ENCODE measurements around the gene ERMAP. TPM values are rescaled to one million over a fixed set of nuclear protein-coding genes. Genes with fewer than 3 reads are reported as not detected.

Gene ERMAP
- total and polyA plus RNA-seq, 10 of the 15 experiments (the other 5 are each of a cell fraction or from before 2014, with no cell fraction given), result 1.4 to 6.8 (median 4.1) TPM

DNA sequence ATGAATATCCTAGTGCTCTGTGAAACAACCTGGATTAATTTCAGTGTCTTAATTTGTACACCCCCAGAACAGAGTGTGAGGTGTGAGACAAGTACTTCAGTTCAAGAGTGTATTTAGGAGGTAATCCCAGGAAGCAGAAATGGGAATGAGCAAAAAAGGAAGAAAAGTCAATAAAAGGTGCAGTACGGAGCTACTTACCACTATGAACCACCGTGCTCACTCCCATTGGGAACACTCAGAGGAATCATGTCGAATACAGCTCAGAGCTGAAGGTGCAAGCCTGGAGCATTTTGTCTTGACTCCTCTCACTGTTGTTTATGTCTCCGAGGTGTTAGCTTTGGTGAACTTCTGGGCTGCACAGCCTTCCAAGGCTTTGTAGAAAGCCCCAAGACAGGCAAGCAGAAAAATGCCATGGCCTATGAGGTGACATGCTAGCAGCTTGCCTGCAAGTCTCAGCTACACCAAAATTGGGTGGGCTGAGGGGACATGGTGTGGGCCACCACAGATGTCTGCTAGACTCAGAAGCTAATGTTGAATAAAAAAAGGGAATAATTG is 7.6 kb downstream of the ERMAP start:
- H3K4me2 ChIP-seq (ENCODE audit: control insufficient read depth, insufficient read depth), result no peak overlapping the region
- SMC1A ChIA-PET (ENCODE audit: uncharacterized antibody, unreplicated experiment), result interaction anchor here (2.8 kb wide), 1 partner anchor 21 kb away, joined by 13 read pairs; the partner anchor contains the start of gene ZNF691
- intact Hi-C loops (cut with micrococcal nuclease; ENCODE audit: unreplicated experiment), result no loop called here
- no peak overlapping the region for H3K9ac ChIP-seq (ENCODE audit: control insufficient read depth, insufficient read depth, low read length)
- no peak overlapping the region for H2AFZ ChIP-seq (ENCODE audit: control insufficient read depth, low read depth, low read length)
- WGBS (ENCODE audit: insufficient coverage, insufficient replicate concordance, low lambda C conversion rate, missing lambda C conversion rate), result 100% methylated on average over 4 of the region's 4 CpGs
- no peaks in the 10 kb centered on the region for H3K4me1 ChIP-seq (ENCODE audit: control insufficient read depth, insufficient read depth, low read length)
- H3K36me3 ChIP-seq (ENCODE audit: control insufficient read depth in 2 of 2, insufficient read depth in 2 of 2, low read length in 1 of 2), result no peaks in the 10 kb centered on the region
- H3K27me3 ChIP-seq (replicated peaks in 1 of 2; ENCODE audit: control insufficient read depth in 2 of 2, insufficient read depth in 2 of 2, low read length in 1 of 2), result no peaks in the 10 kb centered on the region
- no TSS peak for BruUV-seq (replicated peaks)
- ATAC-seq (no peak), DNase-seq (ENCODE audit: low read depth, low spot score) (no peak), FAIRE-seq (no peak)
- no peaks in the 10 kb centered on the region for H3K79me2 ChIP-seq (ENCODE audit: control insufficient read depth, insufficient read depth, low read length)
- H3K27ac ChIP-seq (ENCODE audit: control insufficient read depth, insufficient read depth), result no peak overlapping the region
- POLR2A ChIA-PET, result interaction anchor here (0.9 to 1.8 kb wide), 2 partner anchors 8 to 12 kb away, joined by 3 to 7 read pairs; no protein-coding TSS in a partner anchor
- RAD21 ChIA-PET (ENCODE audit: unreplicated experiment), result no interaction called here
- no peaks in the 10 kb centered on the region for H3K9me3 ChIP-seq (replicated peaks; ENCODE audit: control insufficient read depth, insufficient read depth, low read length)
- in situ Hi-C loops (cut with MboI), result no loop called here
- H3K4me3 ChIP-seq, result no peak overlapping the region
- TF ChIP-seq, protein P1, sequence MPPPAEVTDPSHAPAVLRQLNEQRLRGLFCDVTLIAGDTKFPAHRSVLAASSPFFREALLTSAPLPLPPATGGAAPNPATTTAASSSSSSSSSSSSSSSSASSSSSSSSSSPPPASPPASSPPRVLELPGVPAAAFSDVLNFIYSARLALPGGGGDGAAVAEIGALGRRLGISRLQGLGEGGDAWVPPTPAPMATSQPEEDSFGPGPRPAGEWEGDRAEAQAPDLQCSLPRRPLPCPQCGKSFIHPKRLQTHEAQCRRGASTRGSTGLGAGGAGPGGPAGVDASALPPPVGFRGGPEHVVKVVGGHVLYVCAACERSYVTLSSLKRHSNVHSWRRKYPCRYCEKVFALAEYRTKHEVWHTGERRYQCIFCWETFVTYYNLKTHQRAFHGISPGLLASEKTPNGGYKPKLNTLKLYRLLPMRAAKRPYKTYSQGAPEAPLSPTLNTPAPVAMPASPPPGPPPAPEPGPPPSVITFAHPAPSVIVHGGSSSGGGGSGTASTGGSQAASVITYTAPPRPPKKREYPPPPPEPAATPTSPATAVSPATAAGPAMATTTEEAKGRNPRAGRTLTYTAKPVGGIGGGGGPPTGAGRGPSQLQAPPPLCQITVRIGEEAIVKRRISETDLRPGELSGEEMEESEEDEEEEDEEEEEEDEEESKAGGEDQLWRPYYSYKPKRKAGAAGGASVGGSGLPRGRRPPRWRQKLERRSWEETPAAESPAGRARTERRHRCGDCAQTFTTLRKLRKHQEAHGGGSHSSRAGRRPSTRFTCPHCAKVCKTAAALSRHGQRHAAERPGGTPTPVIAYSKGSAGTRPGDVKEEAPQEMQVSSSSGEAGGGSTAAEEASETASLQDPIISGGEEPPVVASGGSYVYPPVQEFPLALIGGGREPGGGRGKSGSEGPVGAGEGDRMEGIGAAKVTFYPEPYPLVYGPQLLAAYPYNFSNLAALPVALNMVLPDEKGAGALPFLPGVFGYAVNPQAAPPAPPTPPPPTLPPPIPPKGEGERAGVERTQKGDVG (CRISPR knock-in tag; IDR thresholded peaks at IDR 0.05), result no peak
- TF ChIP-seq, protein P2, sequence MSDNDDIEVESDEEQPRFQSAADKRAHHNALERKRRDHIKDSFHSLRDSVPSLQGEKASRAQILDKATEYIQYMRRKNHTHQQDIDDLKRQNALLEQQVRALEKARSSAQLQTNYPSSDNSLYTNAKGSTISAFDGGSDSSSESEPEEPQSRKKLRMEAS (IDR thresholded peaks at IDR 0.05; ENCODE audit: low read depth, low read length), result no peak
- TF ChIP-seq EZH2 (IDR thresholded peaks at IDR 0.05; ENCODE audit: borderline replicate concordance, control insufficient read depth, low read depth, low read length), result no peak
- no peak for TF ChIP-seq IRF3 (IDR thresholded peaks at IDR 0.05)
- TF ChIP-seq SPI1 (IDR thresholded peaks at IDR 0.05; ENCODE audit: borderline replicate concordance, insufficient read depth, low read depth, low read length), result no peak
- TF ChIP-seq CHD1 (IDR thresholded peaks at IDR 0.05; ENCODE audit: low read depth, low read length), result no peak
- TF ChIP-seq ASH2L (IDR thresholded peaks at IDR 0.05; ENCODE audit: borderline replicate concordance, low read depth), result no peak
- no peak for TF ChIP-seq PBX3 (IDR thresholded peaks at IDR 0.05; ENCODE audit: insufficient replicate concordance, low read depth, low read length)
- no peak for TF ChIP-seq CBX5 (IDR thresholded peaks at IDR 0.05; ENCODE audit: low read depth)
- no peak for TF ChIP-seq CBFB (IDR thresholded peaks at IDR 0.05; ENCODE audit: low read depth)
- no peak for TF ChIP-seq ESRRA (IDR thresholded peaks at IDR 0.05; ENCODE audit: low read length)
- no peak for TF ChIP-seq ZNF207 (IDR thresholded peaks at IDR 0.05; ENCODE audit: borderline replicate concordance)
- CTCF ChIA-PET, result interaction anchor here (1.3 to 2.2 kb wide), 2 partner anchors 21 to 249 kb away, joined by 4 to 10 read pairs; partner anchors contain the start of gene ZNF691
- H4K20me1 ChIP-seq (ENCODE audit: control insufficient read depth, insufficient read depth), result no peaks in the 10 kb centered on the region
